ENCODE results near the gene COLEC12.

DNA sequence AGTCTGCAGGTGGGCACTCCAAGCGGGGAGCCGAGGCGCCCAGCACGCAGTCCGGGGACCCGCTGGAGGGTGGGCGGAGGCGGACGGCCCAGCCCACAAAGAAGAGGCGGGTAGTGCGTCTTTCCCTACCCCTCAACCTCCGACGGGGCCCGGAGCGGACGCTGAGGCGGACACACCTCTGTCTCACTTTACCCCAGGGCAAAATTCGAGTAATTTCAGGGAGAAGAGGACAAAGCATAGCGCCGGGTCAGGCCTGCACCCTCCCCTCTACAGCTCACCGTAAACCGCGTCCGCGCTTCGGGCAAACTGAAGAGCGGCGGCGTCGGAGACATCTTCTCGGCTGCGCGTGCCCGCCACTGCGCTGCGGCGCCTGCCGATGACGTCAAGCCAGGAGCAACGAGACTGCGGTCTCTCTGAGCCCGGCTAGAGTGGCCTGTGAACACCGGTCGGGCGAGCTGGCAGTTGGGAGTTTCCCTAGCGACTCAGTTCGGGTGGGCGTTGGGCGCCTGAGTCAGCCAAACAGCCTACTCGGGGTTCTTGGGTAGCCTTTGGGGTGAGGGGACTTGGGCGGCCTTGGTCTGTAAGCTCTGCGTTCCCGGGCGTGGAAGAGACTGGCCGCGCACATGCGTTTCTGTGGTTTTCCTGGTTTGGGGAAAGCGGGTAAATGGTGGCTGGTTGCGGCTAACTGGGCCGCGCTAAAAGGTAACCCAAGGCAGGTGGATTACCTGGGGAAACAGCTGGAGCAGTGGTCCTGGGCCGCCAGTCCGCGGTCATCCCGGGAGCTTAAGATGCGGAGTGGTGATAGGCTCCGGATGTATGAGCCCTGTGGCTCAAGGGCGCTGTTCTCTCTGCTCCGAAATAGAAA lies 232.6 kb downstream of the COLEC12 start, which contains the start of gene THOC1:
- TF ChIP-seq, protein P1, sequence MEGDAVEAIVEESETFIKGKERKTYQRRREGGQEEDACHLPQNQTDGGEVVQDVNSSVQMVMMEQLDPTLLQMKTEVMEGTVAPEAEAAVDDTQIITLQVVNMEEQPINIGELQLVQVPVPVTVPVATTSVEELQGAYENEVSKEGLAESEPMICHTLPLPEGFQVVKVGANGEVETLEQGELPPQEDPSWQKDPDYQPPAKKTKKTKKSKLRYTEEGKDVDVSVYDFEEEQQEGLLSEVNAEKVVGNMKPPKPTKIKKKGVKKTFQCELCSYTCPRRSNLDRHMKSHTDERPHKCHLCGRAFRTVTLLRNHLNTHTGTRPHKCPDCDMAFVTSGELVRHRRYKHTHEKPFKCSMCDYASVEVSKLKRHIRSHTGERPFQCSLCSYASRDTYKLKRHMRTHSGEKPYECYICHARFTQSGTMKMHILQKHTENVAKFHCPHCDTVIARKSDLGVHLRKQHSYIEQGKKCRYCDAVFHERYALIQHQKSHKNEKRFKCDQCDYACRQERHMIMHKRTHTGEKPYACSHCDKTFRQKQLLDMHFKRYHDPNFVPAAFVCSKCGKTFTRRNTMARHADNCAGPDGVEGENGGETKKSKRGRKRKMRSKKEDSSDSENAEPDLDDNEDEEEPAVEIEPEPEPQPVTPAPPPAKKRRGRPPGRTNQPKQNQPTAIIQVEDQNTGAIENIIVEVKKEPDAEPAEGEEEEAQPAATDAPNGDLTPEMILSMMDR (IDR thresholded peaks at IDR 0.05): peak in 2 of 3 donors; percentile 15 to 25
- TF ChIP-seq EP300 (IDR thresholded peaks at IDR 0.05): no peak
